CD14-positive monocyte (primary cell): ENCODE data around the gene SRD5A3. TPM values are rescaled to one million over a fixed set of nuclear protein-coding genes. Genes with fewer than 3 reads are reported as not detected.
"Not testable (repeated sequence)": the region's sequence is repeated elsewhere in the genome, so short reads cannot be mapped to it uniquely, and the experiment has no call there.

Experiments used
- DNase-seq, 3 donors: peaks; one replicate each; pipeline ENCODE4 v3.0.0-alpha.2; 2011 to 2022
- H2AFZ ChIP-seq: 2 replicates; pipeline ENCODE4 v1.6.0; 2012; ENCODE audit warnings: mild to moderate bottlenecking, low read depth, low read length, inconsistent platforms; ENCODE audit not compliant: insufficient read depth, poor library complexity, severe bottlenecking
- H3K27ac ChIP-seq, 2 donors: 1 replicate in 1 of 2; 2 replicates in 1 of 2; pipeline ENCODE4 v1.5.1; 2012 to 2013; ENCODE audit warnings: low read length in 2 of 2, control low read depth in 1 of 2, inconsistent platforms in 1 of 2, low read depth in 1 of 2, mild to moderate bottlenecking in 1 of 2
- H3K27me3 ChIP-seq, 2 donors: one replicate each; pipeline versions ENCODE4 v1.6.0 to v1.6.1; 2011 to 2013; ENCODE audit warnings: low read length in 2 of 2; ENCODE audit not compliant: control insufficient read depth in 2 of 2, insufficient read depth in 2 of 2
- H3K36me3 ChIP-seq, 2 donors: replicated peaks in 1 of 2; 1 replicate in 1 of 2; 2 replicates in 1 of 2; pipeline versions ENCODE4 v1.5.1 to v1.6.1; 2012 to 2013; ENCODE audit warnings: low read length in 2 of 2, control low read depth in 1 of 2, inconsistent platforms in 1 of 2, mild to moderate bottlenecking in 1 of 2; ENCODE audit not compliant: insufficient read depth in 2 of 2, control insufficient read depth in 1 of 2
- H3K4me1 ChIP-seq, 2 donors: 1 replicate in 1 of 2; 2 replicates in 1 of 2; pipeline versions ENCODE4 v1.5.1 to v1.6.1; 2012 to 2013; ENCODE audit warnings: low read length in 2 of 2, control low read depth in 1 of 2, inconsistent platforms in 1 of 2, mild to moderate bottlenecking in 1 of 2, moderate library complexity in 1 of 2; ENCODE audit not compliant: insufficient read depth in 2 of 2, control insufficient read depth in 1 of 2
- H3K4me2 ChIP-seq: replicated peaks from 2 replicates; pipeline ENCODE3; 2012; ENCODE audit warnings: low read length, moderate library complexity, mild to moderate bottlenecking; ENCODE audit not compliant: poor library complexity, severe bottlenecking; ENCODE audit errors: extremely low read depth
- H3K4me3 ChIP-seq, 3 experiments: fragments of 200-600 bp in 1 of 3; sonication (generic) in 1 of 3; replicated peaks in 1 of 3; 1 replicate in 2 of 3; 2 replicates in 1 of 3; pipeline ENCODE4 v1.5.1; 2011 to 2013; ENCODE audit warnings: low read length in 3 of 3, mild to moderate bottlenecking in 3 of 3, control low read depth in 2 of 3, low read depth in 2 of 3, inconsistent platforms in 1 of 3, moderate library complexity in 1 of 3
- H3K79me2 ChIP-seq: 2 replicates; pipeline ENCODE4 v1.6.0; 2012; ENCODE audit warnings: mild to moderate bottlenecking, control low read depth, inconsistent platforms, low read length, moderate library complexity; ENCODE audit not compliant: insufficient read depth
- H3K9ac ChIP-seq: 2 replicates; pipeline ENCODE4 v1.6.0; 2017; ENCODE audit warnings: low read length, mild to moderate bottlenecking; ENCODE audit not compliant: insufficient read depth, poor library complexity, severe bottlenecking
- H3K9me3 ChIP-seq, 2 donors: replicated peaks in 1 of 2; 1 replicate in 1 of 2; 2 replicates in 1 of 2; pipeline versions ENCODE4 v1.5.1 to v1.6.1; 2012 to 2013; ENCODE audit warnings: low read length in 2 of 2, control low read depth in 1 of 2; ENCODE audit not compliant: control insufficient read depth in 1 of 2, insufficient read depth in 1 of 2
- H4K20me1 ChIP-seq: 2 replicates; pipeline ENCODE4 v1.6.0; 2012; ENCODE audit warnings: mild to moderate bottlenecking, low read length, control low read depth, moderate library complexity; ENCODE audit not compliant: insufficient read depth
- H3K27ac Mint-ChIP-seq, 7 donors: one replicate each; pipeline ENCODE4 v1.8.0; 2020; ENCODE audit warnings: mild to moderate bottlenecking in 7 of 7, mixed read lengths in 7 of 7, moderate library complexity in 6 of 7, inconsistent platforms in 2 of 7
- H3K27me3 Mint-ChIP-seq, 3 donors: one replicate each; pipeline ENCODE4 v1.8.0; 2021 to 2022; ENCODE audit warnings: low read depth in 3 of 3, mild to moderate bottlenecking in 3 of 3, mixed read lengths in 3 of 3, moderate library complexity in 3 of 3, inconsistent platforms in 1 of 3
- H3K36me3 Mint-ChIP-seq, 2 donors: one replicate each; pipeline ENCODE4 v1.8.0; 2020; ENCODE audit warnings: mixed read lengths in 2 of 2, inconsistent platforms in 1 of 2, mild to moderate bottlenecking in 1 of 2
- H3K4me1 Mint-ChIP-seq: one replicate; pipeline ENCODE4 v1.8.0; 2020; ENCODE audit warnings: mild to moderate bottlenecking, mixed read lengths
- H3K4me3 Mint-ChIP-seq, 2 donors: one replicate each; pipeline ENCODE4 v1.8.0; 2020; ENCODE audit warnings: mild to moderate bottlenecking in 2 of 2, mixed read lengths in 2 of 2, moderate library complexity in 1 of 2
- H3K9me3 Mint-ChIP-seq, 7 donors: one replicate each; pipeline ENCODE4 v1.8.0; 2020 to 2022; ENCODE audit warnings: mixed read lengths in 7 of 7, mild to moderate bottlenecking in 6 of 7, moderate library complexity in 6 of 7, inconsistent platforms in 2 of 7
- WGBS: methylation state at CpG from one replicate; pipeline ENCODE4 v1.1.5; 2013; ENCODE audit warnings: missing lambda C conversion rate; ENCODE audit not compliant: insufficient coverage; 5-methylcytosine and 5-hydroxymethylcytosine counted together
- intact Hi-C, 2 donors: fragments of 100-400 bp; cut with micrococcal nuclease; formaldehyde crosslinking; loops; one replicate each; pipeline versions ENCODE4 v1.15.0 to v1.15.1; 2023
- polyA plus RNA-seq, 3 donors: library from polyadenylated mRNA; depleted of rRNA in 1 of 3; unstranded in 2 of 3; stranded (reverse) in 1 of 3; fragments of 300-500 nt in 2 of 3; fragments of >200 nt in 1 of 3; fragmentation: Illumina TruSeq in 2 of 3; gene quantifications; 1 replicate in 2 of 3; 2 replicates in 1 of 3; pipeline ENCODE4 v1.2.3, GENCODE V29; 2012 to 2021
- TF ChIP-seq, protein P1 (sequence below): fragments of 200-600 bp; IDR thresholded peaks from one replicate; pipeline ENCODE4 v1.8.0; 2022; ENCODE audit warnings: antibody characterized with exemption, mild to moderate bottlenecking

The SRD5A3 gene
- polyA plus RNA-seq, 3 donors = 5.9 to 26.2 (median 16.2) TPM

GRCh38 chr4:55348466-55348865 lies 2.4 kb downstream of the SRD5A3 start:
- WGBS = no CpG with 5 or more reads among the region's 3 CpGs
- H3K27ac Mint-ChIP-seq = no peak overlapping the region
- intact Hi-C loops = loop anchor here in 1 of 2 donors (5.0 to 10.0 kb wide), 2 partner anchors 49 to 506 kb away; partner anchors contain the start of genes EXOC1 and TMEM165

DNA sequence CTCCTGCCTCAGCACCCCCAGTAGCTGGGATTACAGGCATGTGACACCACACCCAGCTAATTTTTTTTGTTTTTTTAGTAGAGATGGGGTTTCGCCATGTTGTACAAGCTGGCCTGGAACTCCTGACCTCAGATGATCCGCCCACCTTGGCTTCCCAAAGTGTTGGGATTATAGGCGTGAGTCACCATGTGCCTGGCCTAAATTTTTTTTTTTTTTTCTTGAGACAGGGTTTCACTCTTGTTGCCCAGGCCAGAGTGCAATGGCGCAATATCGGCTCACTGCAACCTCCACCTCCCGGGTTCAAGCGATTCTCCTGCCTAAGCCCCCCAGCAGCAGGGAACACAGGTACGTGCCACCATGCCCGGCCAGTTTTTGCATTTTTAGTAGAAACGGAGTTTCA lies 4.8 kb downstream of the SRD5A3 start:
- H2AFZ ChIP-seq, H3K79me2 ChIP-seq, H4K20me1 ChIP-seq, H3K9me3 Mint-ChIP-seq, H3K9ac ChIP-seq, H3K27ac Mint-ChIP-seq, H3K27me3 ChIP-seq, H3K4me3 ChIP-seq, H3K27ac ChIP-seq, DNase-seq, H3K27me3 Mint-ChIP-seq, H3K4me2 ChIP-seq, H3K4me3 Mint-ChIP-seq, H3K36me3 ChIP-seq, H3K9me3 ChIP-seq: not testable (repeated sequence)
- Mint-ChIP-seq H3K4me1 (peaks cover 17% of the 10 kb centered on the region), H3K36me3 (peaks cover 12 to 19% of the 10 kb centered on the region in 2 donors)
- peaks cover 12 to 25% of the 10 kb centered on the region in 2 donors for H3K4me1 ChIP-seq
- intact Hi-C loops = loop anchor here in 1 of 2 donors (5.0 kb wide), 1 partner anchor 41 kb away; no protein-coding TSS in a partner anchor
- WGBS = 97% methylated on average over 9 of the region's 10 CpGs

More at GRCh38 chr4:55348466-55348865, 2.4 kb downstream of the SRD5A3 start:
- Mint-ChIP-seq H3K9me3 (peaks cover 1 to 8% (median 6%) of the 10 kb centered on the region in 7 donors), H3K36me3 (peaks cover 8 to 16% of the 10 kb centered on the region in 2 donors), H3K4me1 (peaks cover 21% of the 10 kb centered on the region), H3K27me3 (peaks cover 0 to 1% (median 0%) of the 10 kb centered on the region in 3 donors), H3K4me3 (no peak overlapping the region)
- Histone ChIP-seq H3K4me2 (no peak overlapping the region), H4K20me1 (peaks cover 3% of the 10 kb centered on the region), H3K79me2 (peaks cover 3% of the 10 kb centered on the region), H3K9me3 (no peaks in the 10 kb centered on the region), H3K4me3 (no peak overlapping the region), H2AFZ (no peak overlapping the region), H3K9ac (no peak overlapping the region), H3K36me3 (peaks cover 0 to 9% of the 10 kb centered on the region in 2 donors), H3K27ac (no peak overlapping the region), H3K4me1 (peaks cover 12 to 32% of the 10 kb centered on the region in 2 donors), H3K27me3 (no peaks in the 10 kb centered on the region)
- DNase-seq = no peak
- TF ChIP-seq, protein P1, sequence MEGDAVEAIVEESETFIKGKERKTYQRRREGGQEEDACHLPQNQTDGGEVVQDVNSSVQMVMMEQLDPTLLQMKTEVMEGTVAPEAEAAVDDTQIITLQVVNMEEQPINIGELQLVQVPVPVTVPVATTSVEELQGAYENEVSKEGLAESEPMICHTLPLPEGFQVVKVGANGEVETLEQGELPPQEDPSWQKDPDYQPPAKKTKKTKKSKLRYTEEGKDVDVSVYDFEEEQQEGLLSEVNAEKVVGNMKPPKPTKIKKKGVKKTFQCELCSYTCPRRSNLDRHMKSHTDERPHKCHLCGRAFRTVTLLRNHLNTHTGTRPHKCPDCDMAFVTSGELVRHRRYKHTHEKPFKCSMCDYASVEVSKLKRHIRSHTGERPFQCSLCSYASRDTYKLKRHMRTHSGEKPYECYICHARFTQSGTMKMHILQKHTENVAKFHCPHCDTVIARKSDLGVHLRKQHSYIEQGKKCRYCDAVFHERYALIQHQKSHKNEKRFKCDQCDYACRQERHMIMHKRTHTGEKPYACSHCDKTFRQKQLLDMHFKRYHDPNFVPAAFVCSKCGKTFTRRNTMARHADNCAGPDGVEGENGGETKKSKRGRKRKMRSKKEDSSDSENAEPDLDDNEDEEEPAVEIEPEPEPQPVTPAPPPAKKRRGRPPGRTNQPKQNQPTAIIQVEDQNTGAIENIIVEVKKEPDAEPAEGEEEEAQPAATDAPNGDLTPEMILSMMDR = no peak
